Endodermal cell (in vitro differentiated cells): Measurements from ENCODE around the gene INAFM2. TPM values are rescaled to one million over a fixed set of nuclear protein-coding genes. Genes with fewer than 3 reads are reported as not detected.

Source experiments
- DNase-seq: peaks from one replicate; pipeline ENCODE4 v3.0.0-alpha.2; 2017
- H3K27ac ChIP-seq: 2 replicates; pipeline ENCODE4 v1.5.1; 2013; ENCODE audit warnings: mild to moderate bottlenecking, low read depth, low read length, moderate library complexity
- H3K27me3 ChIP-seq: 2 replicates; pipeline ENCODE4 v1.6.1; 2013; ENCODE audit warnings: mild to moderate bottlenecking, low read length, moderate library complexity; ENCODE audit not compliant: insufficient read depth, control insufficient read depth, poor library complexity, severe bottlenecking
- H3K36me3 ChIP-seq: 2 replicates; pipeline ENCODE4 v1.7.0; 2013; ENCODE audit warnings: mild to moderate bottlenecking, low read length, moderate library complexity; ENCODE audit not compliant: control insufficient read depth, insufficient read depth
- H3K4me1 ChIP-seq: one replicate; pipeline ENCODE4 v1.7.0; 2013; ENCODE audit warnings: low read length; ENCODE audit not compliant: control insufficient read depth, insufficient read depth
- H3K4me3 ChIP-seq: 2 replicates; pipeline ENCODE4 v1.5.1; 2013; ENCODE audit warnings: mild to moderate bottlenecking, low read length, moderate library complexity
- H3K9ac ChIP-seq: 2 replicates; pipeline ENCODE4 v1.6.1; 2013; ENCODE audit warnings: mild to moderate bottlenecking, low read length, moderate library complexity; ENCODE audit not compliant: poor library complexity, severe bottlenecking; ENCODE audit errors: extremely low read depth
- H3K9me3 ChIP-seq: 2 replicates; pipeline ENCODE4 v1.6.1; 2013; ENCODE audit warnings: mild to moderate bottlenecking, low read length, moderate library complexity; ENCODE audit not compliant: control insufficient read depth
- H3K27ac Mint-ChIP-seq: 2 replicates; pipeline ENCODE4 v1.8.0; 2020; ENCODE audit warnings: mixed read lengths
- H3K27me3 Mint-ChIP-seq: 2 replicates; pipeline ENCODE4 v1.8.0; 2021; ENCODE audit warnings: mild to moderate bottlenecking, mixed read lengths; ENCODE audit not compliant: insufficient read depth
- H3K36me3 Mint-ChIP-seq: 2 replicates; pipeline ENCODE4 v1.8.0; 2020; ENCODE audit warnings: low read depth, mixed read lengths
- H3K4me1 Mint-ChIP-seq: 2 replicates; pipeline ENCODE4 v1.8.0; 2020; ENCODE audit warnings: mixed read lengths
- H3K4me3 Mint-ChIP-seq: 2 replicates; pipeline ENCODE4 v1.8.0; 2020; ENCODE audit warnings: mild to moderate bottlenecking, moderate library complexity, mixed read lengths
- H3K9me3 Mint-ChIP-seq: 2 replicates; pipeline ENCODE4 v1.8.0; 2020; ENCODE audit warnings: mild to moderate bottlenecking, mixed read lengths
- CTCF ChIP-seq: fragments of 200-600 bp; sonication (generic); conservative IDR thresholded peaks from 2 replicates; pipeline ENCODE4 v1.5.0; 2021; ENCODE audit warnings: antibody characterized with exemption, mild to moderate bottlenecking
- WGBS, 2 experiments: methylation state at CpG; one replicate each; pipeline versions ENCODE4 v1.1.5 to v1.1.7; 2013; ENCODE audit warnings: missing lambda C conversion rate in 2 of 2, mixed read lengths in 1 of 2; ENCODE audit not compliant: insufficient coverage in 1 of 2, insufficient read length in 1 of 2; 5-methylcytosine and 5-hydroxymethylcytosine counted together
- total RNA-seq, 2 donors: library from RNA; stranded (reverse); fragmentation: NEBNext Ultra II Directional in 1 of 2; extraction: Animal tissue kit (Norgen Biotek cat#: 25700) in 1 of 2; gene quantifications; 2 replicates in 1 of 2; 3 replicates in 1 of 2; pipeline ENCODE4 v1.2.1, GENCODE V29; 2021

INAFM2 gene
- total RNA-seq, 2 donors from 2014 or later = 4.6 to 8.6 TPM

- WGBS, 2 experiments = 38 to 100% methylated on average over 1 to 11 of the region's 11 CpGs
These were observed 14.7 kb downstream of the INAFM2 start for GRCh38 chr15:40338041-40338657.

DNA sequence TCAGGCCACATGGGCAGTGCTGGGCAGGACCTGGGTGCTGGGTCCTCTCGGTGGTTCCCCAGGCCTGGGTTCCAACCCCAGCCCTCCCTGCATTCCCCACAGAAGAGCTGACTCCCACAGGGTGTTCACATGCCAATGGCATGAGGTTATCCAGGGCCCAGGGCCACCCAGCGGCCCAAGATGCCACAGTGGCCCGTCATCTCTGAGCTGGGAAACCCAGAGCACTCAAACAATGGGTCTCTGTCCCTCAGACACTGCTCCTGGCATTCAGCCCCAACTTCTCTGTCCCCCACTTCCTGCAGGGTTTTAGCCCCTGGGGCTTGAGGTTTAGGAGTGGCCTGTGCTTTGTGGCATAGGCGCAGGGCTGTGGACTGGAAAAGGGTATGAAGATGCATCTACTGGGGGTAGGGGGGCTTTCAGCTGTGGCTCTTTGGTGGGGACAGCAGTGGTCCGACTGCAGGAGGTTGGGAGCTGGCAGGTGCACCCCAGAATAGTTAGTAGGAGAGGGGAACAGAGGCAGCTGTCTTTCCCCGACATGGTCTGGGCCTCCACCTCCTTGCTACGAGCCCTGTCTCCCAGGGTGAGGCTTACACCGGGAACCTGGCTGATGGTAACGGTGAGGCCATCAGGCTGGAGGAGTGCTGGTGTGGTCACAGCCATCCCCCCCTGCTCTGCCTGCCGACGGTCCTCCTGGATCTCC is 15.6 kb downstream of the INAFM2 start:
- Histone ChIP-seq H3K4me3 (no peak overlapping the region), H3K27me3 (no peaks in the 10 kb centered on the region), H3K9ac (no peak overlapping the region), H3K36me3 (no peaks in the 10 kb centered on the region), H3K9me3 (no peaks in the 10 kb centered on the region), H3K4me1 (no peaks in the 10 kb centered on the region), H3K27ac (no peak overlapping the region)
- 88 to 93% methylated on average over 6 to 11 of the region's 11 CpGs for whole genome bisulfite sequencing, 2 experiments
- H3K27ac Mint-ChIP-seq = no peak overlapping the region
- no peak for DNase-seq
- H3K4me1 Mint-ChIP-seq = peaks cover 9% of the 10 kb centered on the region
- no peaks in the 10 kb centered on the region for H3K9me3 Mint-ChIP-seq
- TF ChIP-seq CTCF = no peak
- H3K27me3 Mint-ChIP-seq = peaks cover 12% of the 10 kb centered on the region
- no peak overlapping the region for H3K4me3 Mint-ChIP-seq
- no peaks in the 10 kb centered on the region for H3K36me3 Mint-ChIP-seq

More at GRCh38 chr15:40338041-40338657, 14.7 kb downstream of the INAFM2 start:
- Histone ChIP-seq H3K4me3 (no peak overlapping the region), H3K27me3 (no peaks in the 10 kb centered on the region), H3K36me3 (no peaks in the 10 kb centered on the region), H3K9ac (no peak overlapping the region), H3K9me3 (no peaks in the 10 kb centered on the region), H3K4me1 (no peaks in the 10 kb centered on the region), H3K27ac (no peak overlapping the region)
- no peak overlapping the region for H3K4me3 Mint-ChIP-seq
- TF ChIP-seq CTCF = peak; percentile 98
- peak; percentile 94 for DNase-seq
- H3K36me3 Mint-ChIP-seq = no peaks in the 10 kb centered on the region
- H3K4me1 Mint-ChIP-seq = peaks cover 13% of the 10 kb centered on the region
- no peaks in the 10 kb centered on the region for H3K9me3 Mint-ChIP-seq
- peaks cover 13% of the 10 kb centered on the region for H3K27me3 Mint-ChIP-seq
- H3K27ac Mint-ChIP-seq = no peak overlapping the region

- DNase-seq = no peak
- Mint-ChIP-seq H3K9me3 (no peaks in the 10 kb centered on the region), H3K36me3 (no peaks in the 10 kb centered on the region), H3K4me1 (peaks cover 7% of the 10 kb centered on the region), H3K4me3 (no peak overlapping the region), H3K27me3 (peaks cover 10% of the 10 kb centered on the region), H3K27ac (no peak overlapping the region)
- TF ChIP-seq CTCF = peak; percentile 48
- H3K36me3 ChIP-seq = no peaks in the 10 kb centered on the region
- H3K27me3 ChIP-seq = no peaks in the 10 kb centered on the region
- H3K4me3 ChIP-seq = no peak overlapping the region
- no peaks in the 10 kb centered on the region for H3K4me1 ChIP-seq
- H3K9me3 ChIP-seq = no peaks in the 10 kb centered on the region
- no peak overlapping the region for H3K9ac ChIP-seq
- 89 to 91% methylated on average over 6 to 7 of the region's 7 CpGs for WGBS, 2 experiments
- H3K27ac ChIP-seq = no peak overlapping the region
These were observed 16.1 kb downstream of the INAFM2 start for GRCh38 chr15:40339621-40339945.
